Heart right ventricle (tissue), 16 donors: ENCODE data around the gene BICRAL. TPM values are rescaled to one million over a fixed set of nuclear protein-coding genes. Genes with fewer than 3 reads are reported as not detected.
"Not testable (repeated sequence)": the region's sequence is repeated elsewhere in the genome, so short reads cannot be mapped to it uniquely, and the experiment has no call there.

ENCODE experiments used
- ATAC-seq, 8 donors: fragments of 200-7000 bp; cut with Tn5 transposase; one replicate each; pipeline ENCODE4 v1.9.1; 2020; ENCODE audit warnings: mild to moderate bottlenecking in 8 of 8, moderate library complexity in 8 of 8, moderate number of reproducible peaks in 1 of 8
- DNase-seq, 2 donors: peaks; one replicate each; pipeline ENCODE4 v3.0.0-alpha.2; 2020
- H3K27ac ChIP-seq, 10 donors: fragments of 200-600 bp; sonication (generic) in 2 of 10; one replicate each; pipeline versions ENCODE4 v1.5.0 to v1.8.0; 2020 to 2022; ENCODE audit warnings: mild to moderate bottlenecking in 3 of 10
- H3K27me3 ChIP-seq, 7 donors: fragments of 200-600 bp; one replicate each; pipeline ENCODE4 v1.8.0; 2021 to 2022; ENCODE audit warnings: mild to moderate bottlenecking in 2 of 7
- H3K36me3 ChIP-seq, 9 donors: fragments of 200-600 bp; sonication (generic) in 1 of 9; one replicate each; pipeline versions ENCODE4 v1.5.0 to v1.8.0; 2020 to 2022; ENCODE audit warnings: mild to moderate bottlenecking in 2 of 9
- H3K4me1 ChIP-seq, 9 donors: fragments of 200-600 bp; sonication (generic) in 1 of 9; one replicate each; pipeline versions ENCODE4 v1.5.0 to v1.8.0; 2020 to 2022; ENCODE audit warnings: mild to moderate bottlenecking in 4 of 9
- H3K4me3 ChIP-seq, 10 donors: fragments of 200-600 bp; sonication (generic) in 2 of 10; one replicate each; pipeline versions ENCODE4 v1.5.0 to v1.8.0; 2020 to 2022; ENCODE audit warnings: mild to moderate bottlenecking in 7 of 10, moderate library complexity in 2 of 10
- H3K9me3 ChIP-seq, 11 donors: fragments of 200-600 bp in 10 of 11; sonication (generic) in 2 of 11; one replicate each; pipeline versions ENCODE4 v1.5.0 to v1.8.0; 2013 to 2022; ENCODE audit warnings: mild to moderate bottlenecking in 2 of 11, control low read depth in 1 of 11, moderate library complexity in 1 of 11
- WGBS, 2 donors: extraction: QIAGEN DNeasy Blood & Tissue Kit; methylation state at CpG; one replicate each; pipeline ENCODE4 v1.1.7; 2013; ENCODE audit warnings: inconsistent platforms in 1 of 2; 5-methylcytosine and 5-hydroxymethylcytosine counted together
- intact Hi-C, 10 donors: fragments of 100-400 bp; cut with DNase I; formaldehyde crosslinking; loops; one replicate each; pipeline versions ENCODE4 v1.11.1 to v1.14.2; 2022
- polyA plus RNA-seq, 2 donors: library from polyadenylated mRNA; stranded (reverse); fragments of 200-250 nt; gene quantifications; one replicate each; pipeline ENCODE4 v1.2.3, GENCODE V29; 2013
- total RNA-seq, 10 donors: library from RNA; stranded (reverse); fragmentation: NEBNext Ultra II Directional in 3 of 10; extraction: Animal tissue kit (Norgen Biotek cat#: 25700) in 3 of 10; gene quantifications; one replicate each; pipeline versions ENCODE4 v1.2.1 to v1.2.4, GENCODE V29; 2021 to 2023
- TF ChIP-seq, protein P1 (sequence below), 9 donors: fragments of 200-600 bp; sonication (generic) in 2 of 9; IDR thresholded peaks; one replicate each; pipeline versions ENCODE4 v1.5.0 to v1.8.0; 2021 to 2022; ENCODE audit warnings: antibody characterized with exemption in 9 of 9, mild to moderate bottlenecking in 5 of 9, moderate library complexity in 1 of 9
- donor health status: Arrhythmogenic right ventricular cardiomyopathy.
- donor health status: ischemic (EF 13 %, LVEDD 7.1; RV severe dilation, severe dysfunction).
- donor health status: healthy with polysubstance abuse.
- donor health status: DM: no; HTN: yes; CAD: no.
- donor health status: DM: no; HTN: no; CAD: no.
- donor health status: ischemic (EF 25% LVEDD 6.9; RV normal size, moderate dysfunction).
- donor health status: ischemic (EF 25% LVEDD 5.7; RV mildly dilated, moderate dysfunction).
- donor health status: healthy.
- donor health status: DM: yes; HTN: yes; CAD: no.
- donor health status: Ischemic cardiomyopathy.
- donor health status: ischemic (EF 35%, LVEDD 5.7; RV mildly dilated, moderate dysfunction).
- donor health status: nonischemic (EF 11% LVEDD 7.7; RV severe dilation, severe dysfunction).
- donor health status: DM: yes; HTN: yes; CAD: no.
- donor health status: PGD.
- donor health status: ischemic (EF 29% LVEDD 5.4; RV normal size, mild dysfunction).
- donor health status: nonischemic (EF 23%, LVEDD 6.1; RV moderate dilation, normal function).

The BICRAL gene
- total and polyA plus RNA-seq, 12 donors: 2.7 to 15.7 (median 13.4) TPM

DNA sequence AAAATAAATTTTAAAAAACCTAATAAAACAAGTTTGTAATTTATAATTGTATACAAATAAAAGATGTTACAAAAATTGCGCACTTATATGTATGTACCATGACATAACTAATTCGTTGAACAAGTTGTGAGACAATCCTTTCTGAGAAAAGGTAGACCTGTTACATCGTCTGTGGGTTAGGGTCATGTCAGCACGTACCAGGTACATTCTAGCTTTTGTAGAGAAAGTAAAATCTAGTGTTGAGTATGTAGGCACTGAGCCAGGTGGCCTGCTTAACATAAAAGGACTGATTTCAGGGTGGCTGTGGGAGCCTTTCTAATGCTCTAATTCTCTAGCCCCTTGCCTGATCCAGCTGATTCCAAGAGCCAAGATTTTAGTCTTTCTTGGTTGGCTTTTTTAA lies 108.0 kb downstream of the BICRAL start:
- Histone ChIP-seq H3K36me3 (peaks cover 0 to 43% (median 15%) of the 10 kb centered on the region in 9 donors), H3K9me3 (no peaks in the 10 kb centered on the region), H3K4me3 (peak overlapping the region in 9 of 10 donors; percentile 78 to 94 (median 90)), H3K27ac (peak overlapping the region in 8 of 10 donors; percentile 88 to 96 (median 93)), H3K4me1 (peaks cover 7 to 29% (median 15%) of the 10 kb centered on the region in 9 donors), H3K27me3 (no peaks in the 10 kb centered on the region)
- intact Hi-C loops: loop anchor here in 2 of 10 donors (5.0 kb wide), 2 partner anchors 143 to 228 kb away; partner anchors contain the start of gene TBCC (in 1 of the 2)
- ATAC-seq (no peak), DNase-seq (no peak)
- 48 to 53% methylated on average over 4 of the region's 4 CpGs for WGBS, 2 donors
- TF ChIP-seq, protein P1, sequence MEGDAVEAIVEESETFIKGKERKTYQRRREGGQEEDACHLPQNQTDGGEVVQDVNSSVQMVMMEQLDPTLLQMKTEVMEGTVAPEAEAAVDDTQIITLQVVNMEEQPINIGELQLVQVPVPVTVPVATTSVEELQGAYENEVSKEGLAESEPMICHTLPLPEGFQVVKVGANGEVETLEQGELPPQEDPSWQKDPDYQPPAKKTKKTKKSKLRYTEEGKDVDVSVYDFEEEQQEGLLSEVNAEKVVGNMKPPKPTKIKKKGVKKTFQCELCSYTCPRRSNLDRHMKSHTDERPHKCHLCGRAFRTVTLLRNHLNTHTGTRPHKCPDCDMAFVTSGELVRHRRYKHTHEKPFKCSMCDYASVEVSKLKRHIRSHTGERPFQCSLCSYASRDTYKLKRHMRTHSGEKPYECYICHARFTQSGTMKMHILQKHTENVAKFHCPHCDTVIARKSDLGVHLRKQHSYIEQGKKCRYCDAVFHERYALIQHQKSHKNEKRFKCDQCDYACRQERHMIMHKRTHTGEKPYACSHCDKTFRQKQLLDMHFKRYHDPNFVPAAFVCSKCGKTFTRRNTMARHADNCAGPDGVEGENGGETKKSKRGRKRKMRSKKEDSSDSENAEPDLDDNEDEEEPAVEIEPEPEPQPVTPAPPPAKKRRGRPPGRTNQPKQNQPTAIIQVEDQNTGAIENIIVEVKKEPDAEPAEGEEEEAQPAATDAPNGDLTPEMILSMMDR (IDR thresholded peaks at IDR 0.05): no peak

DNA sequence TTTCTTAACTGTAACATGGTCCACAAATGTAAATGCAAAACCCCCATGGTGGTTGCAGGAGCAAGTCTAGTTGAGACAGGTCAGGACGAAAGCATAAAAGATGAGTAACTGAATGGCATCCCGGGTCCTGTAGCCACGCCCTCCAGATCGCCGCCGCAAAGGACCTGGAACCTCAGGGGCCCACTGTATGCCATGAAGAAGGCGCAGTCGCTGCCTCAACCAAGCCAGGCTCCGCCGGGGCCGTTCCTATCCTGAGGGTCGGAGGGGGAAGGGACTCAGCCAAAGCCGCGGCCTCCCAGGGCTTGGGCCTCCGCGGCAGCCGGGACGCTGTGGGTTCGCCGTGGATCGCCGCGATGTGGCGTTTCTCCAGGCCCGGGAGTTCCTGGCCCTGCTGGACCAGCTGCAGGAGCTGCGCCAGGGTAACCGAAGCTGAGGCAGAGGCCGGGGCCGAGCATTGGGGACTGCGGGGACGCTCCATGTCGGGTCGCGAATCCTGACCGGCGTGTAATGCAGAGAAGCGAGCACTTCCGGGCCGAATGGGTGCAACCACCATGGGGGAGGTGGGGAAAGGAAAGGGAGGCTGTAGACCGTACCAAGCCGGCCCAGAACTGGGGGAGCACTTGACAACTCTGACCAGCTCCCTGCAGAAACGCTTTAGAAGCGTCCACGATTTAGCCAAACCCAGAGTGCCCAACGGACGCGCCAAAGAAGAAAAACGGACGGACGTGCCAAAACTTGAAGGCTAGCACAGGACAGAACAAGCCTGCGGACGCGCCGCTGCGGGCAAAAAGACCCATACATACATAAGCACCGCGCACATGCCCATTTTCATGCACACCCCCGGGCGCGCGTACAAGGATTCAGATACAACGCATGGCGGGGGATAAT lies 108.7 kb downstream of the BICRAL start:
- H3K27me3 ChIP-seq: no peaks in the 10 kb centered on the region
- H3K27ac ChIP-seq: peak overlapping the region; percentile 87 to 96 (median 92)
- WGBS, 2 donors: 0 to 1% methylated on average over 63 of the region's 63 CpGs
- H3K4me1 ChIP-seq: peaks cover 7 to 29% (median 15%) of the 10 kb centered on the region in 9 donors
- ATAC-seq (peak; percentile 98 to 99 (median 99)), DNase-seq (peak; percentile 92 to 96)
- H3K4me3 ChIP-seq: peak overlapping the region; percentile 78 to 94 (median 91)
- no peaks in the 10 kb centered on the region for H3K9me3 ChIP-seq
- H3K36me3 ChIP-seq: peaks cover 0 to 35% (median 7%) of the 10 kb centered on the region in 9 donors
- TF ChIP-seq, protein P1 (IDR thresholded peaks at IDR 0.05): no peak
- intact Hi-C loops: loop anchor here in 2 of 10 donors (5.0 kb wide), 2 partner anchors 143 to 228 kb away; partner anchors contain the start of gene TBCC (in 1 of the 2)

DNA sequence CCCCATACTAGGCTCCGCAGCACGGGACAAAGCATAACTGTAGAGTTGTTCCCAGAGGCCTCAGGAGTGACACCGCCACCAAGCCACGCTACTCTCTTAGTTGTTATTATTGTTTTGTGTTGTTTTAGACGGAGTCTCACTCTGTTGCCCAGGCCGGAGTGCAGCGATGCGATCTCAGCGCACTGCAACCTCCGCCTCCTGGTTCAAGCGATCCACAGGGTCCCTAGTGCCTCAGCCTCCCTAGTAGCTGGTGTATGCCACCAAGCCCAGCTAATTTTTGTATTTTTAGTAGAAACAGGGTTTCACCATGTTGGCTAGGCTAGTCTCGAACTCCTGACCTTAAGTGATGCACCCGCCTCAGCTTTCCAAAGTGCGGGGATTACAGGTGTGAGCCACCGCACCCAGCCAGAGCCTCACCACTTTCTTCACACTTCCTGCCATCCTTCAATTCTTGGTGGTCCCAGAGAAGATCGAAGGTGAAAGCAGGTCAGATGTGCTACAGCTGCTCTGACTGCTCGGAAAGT lies 109.4 kb downstream of the BICRAL start:
- Histone ChIP-seq H3K36me3 (peaks cover 0 to 28% (median under 1%) of the 10 kb centered on the region in 9 donors), H3K4me1 (peaks cover 7 to 29% (median 15%) of the 10 kb centered on the region in 9 donors), H3K4me3 (peak overlapping the region; percentile 78 to 94 (median 91)), H3K9me3 (no peaks in the 10 kb centered on the region), H3K27me3 (no peaks in the 10 kb centered on the region), H3K27ac (peak overlapping the region; percentile 29 to 96 (median 92))
- no peak for DNase-seq
- ATAC-seq: peak in 2 of 8 donors; percentile 11 to 43
- intact Hi-C loops: loop anchor here in 2 of 10 donors (5.0 kb wide), 2 partner anchors 144 to 229 kb away; partner anchors contain the start of gene TBCC (in 1 of the 2)
- TF ChIP-seq, protein P1 (IDR thresholded peaks at IDR 0.05): no peak
- WGBS, 2 donors: 37 to 38% methylated on average over 17 of the region's 17 CpGs

DNA sequence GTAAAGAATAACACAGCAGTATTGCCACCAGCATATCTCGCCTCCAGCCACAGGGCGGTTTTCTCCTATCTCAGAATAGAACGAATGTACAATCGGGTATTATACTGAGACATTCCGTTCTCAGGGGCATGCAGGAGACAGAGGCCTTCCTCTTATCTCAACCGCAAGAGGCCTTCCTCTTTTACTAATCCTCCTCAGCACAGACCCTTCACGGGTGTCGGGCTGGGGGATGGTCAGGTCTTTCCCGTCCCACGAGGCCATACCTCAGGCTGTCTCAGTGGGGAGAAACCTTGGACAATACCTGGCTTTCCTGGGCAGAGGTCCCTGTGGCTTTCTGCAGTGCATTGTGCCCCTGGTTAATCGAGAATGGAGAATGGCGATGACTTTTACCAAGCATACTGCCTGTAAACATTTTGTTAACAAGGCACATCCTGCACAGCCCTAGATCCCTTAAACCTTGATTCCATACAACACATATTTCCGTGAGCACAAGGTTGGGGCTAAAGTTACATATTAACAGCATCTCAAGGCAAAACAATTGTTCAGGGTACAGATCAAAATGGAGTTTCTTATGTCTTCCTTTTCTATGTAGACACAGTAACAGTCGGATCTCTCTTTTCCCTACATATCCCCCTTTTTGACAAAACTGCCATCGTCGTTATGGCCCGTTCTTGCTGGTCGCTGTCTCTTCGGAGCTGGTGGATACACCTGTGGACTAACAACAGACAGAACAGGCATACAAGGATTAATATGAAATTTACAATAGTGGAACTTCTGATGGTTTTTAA lies 112.4 kb downstream of the BICRAL start:
- 52 to 53% methylated on average over 19 of the region's 19 CpGs for WGBS, 2 donors
- intact Hi-C loops: loop anchor here in 2 of 10 donors (5.0 kb wide), 2 partner anchors 147 to 232 kb away; partner anchors contain the start of gene TBCC (in 1 of the 2)
- DNase-seq, H3K4me3 ChIP-seq, ATAC-seq, H3K36me3 ChIP-seq, H3K9me3 ChIP-seq, H3K27me3 ChIP-seq: not testable (repeated sequence)
- peaks cover 7 to 35% (median 18%) of the 10 kb centered on the region in 9 donors for H3K4me1 ChIP-seq
- H3K27ac ChIP-seq: peak overlapping the region in 9 of 10 donors; percentile 31 to 67 (median 54)
